Amygdala (tissue), 56 donors: ENCODE measurements around the gene TBC1D7.
A peak's percentile ranks its signal among the peaks of the same experiment; 100 is the strongest.

Experiments used
- DNase-seq, 56 donors: peaks; one replicate each; lab custom pipeline; 2025; lab: John Stamatoyannopoulos, UW

TBC1D7 gene

DNA sequence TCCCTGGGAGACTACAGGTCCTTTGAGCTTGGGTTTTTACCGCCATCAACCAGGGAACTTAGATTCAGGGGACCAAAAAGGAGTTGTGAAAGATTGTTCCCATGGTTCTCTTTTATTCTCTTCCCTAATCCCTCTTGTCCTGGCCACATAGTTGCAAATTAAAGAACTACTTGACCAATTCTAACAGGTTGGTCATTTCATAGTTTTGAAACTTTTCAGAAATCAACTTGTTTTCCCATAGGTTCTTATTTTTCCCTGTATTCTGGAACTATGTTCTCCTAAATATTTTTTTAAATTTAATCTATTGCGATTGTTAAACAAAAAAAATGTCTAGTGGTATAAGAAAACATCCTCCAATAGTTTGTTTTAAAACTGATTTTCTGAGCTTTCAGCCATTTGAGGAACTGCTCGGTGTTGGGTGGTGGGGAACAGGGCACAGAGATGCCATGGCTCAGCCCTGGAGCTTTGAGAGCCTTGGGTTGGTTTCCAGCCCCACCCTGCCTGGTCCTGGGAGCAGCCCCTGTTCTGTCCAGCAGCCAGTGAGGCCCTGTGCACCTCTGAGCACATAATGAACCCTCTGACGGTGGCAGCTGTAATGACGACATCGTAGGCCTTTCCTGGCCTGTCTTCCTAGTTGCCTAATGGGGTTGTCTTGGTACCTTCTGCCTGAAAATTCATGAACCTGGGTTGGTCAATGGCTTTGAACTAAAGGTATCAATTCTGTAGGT lies 53.5 kb downstream of the TBC1D7 start:
- no peak for DNase-seq

DNA sequence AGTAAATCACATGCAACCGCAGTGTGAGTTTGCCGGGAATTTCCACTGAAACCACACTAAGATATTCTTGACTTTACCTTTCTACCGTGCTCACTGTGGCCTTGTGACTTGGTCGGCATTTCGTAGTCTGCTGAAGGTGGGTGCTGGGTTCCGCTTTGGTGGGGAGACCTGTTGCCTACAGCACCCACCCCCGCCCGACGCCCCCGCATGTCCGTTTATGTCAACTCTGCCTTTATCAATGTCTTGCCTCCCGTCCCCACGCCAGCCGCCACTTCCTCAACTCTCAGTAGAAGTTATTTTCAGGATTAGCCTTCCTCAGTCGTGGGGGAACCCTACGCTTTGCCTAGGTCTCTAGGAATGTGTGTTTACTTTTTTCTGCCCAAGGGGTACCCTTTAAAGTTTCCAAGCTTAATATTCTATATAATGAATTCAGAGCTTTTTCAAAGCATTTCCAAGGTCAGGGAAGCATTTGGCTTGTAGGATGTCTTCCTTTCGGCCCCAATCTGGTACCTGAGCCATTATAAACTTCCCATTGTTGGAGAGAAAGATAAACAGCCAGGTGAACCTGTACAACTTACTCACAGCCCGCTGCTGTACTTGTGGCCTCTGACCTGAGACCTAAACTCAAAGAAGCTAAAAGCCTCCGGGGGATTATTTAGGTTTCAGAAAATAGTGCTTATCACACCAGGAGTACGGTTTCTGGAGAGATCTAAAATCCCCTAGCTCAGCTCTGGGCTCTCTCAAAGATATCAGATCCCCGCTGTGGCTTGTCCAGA lies 54.2 kb downstream of the TBC1D7 start:
- DNase-seq, result peak in 13 of 56 donors; percentile 8 to 37 (median 15)

DNA sequence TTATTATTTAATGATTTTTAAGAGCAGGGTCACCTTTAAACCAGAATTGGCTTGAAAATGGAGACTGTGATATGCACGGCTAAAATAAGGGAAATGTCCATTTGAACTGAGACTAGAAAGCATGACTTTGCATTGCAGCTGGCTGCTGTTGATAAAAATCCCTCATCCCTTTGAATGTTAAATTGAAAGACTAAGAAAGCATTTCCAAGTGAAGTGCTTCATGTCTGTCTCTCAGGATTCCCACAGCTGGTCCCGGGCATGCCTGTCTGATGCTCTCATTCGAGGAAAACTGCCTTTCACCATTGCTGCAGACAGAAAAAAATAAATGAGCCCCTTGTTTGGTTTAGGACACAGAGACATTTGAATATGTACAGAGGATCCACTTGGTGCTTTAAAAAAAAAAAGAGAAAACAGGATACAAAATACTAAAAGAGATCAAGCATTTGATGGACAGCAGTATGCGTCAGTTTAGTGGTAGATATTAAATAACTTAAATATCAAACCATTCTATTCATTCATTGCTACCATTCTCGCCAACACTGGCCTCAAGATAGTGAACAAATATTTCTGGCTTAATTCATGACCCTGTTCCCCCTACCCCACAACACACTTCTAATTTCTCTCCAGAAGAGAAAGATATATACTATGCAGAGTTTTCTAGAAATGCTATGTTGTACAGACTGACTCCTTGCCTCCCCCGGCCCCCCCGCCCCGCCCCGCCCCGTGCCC lies 55.0 kb downstream of the TBC1D7 start:
- DNase-seq, result peak in 15 of 56 donors; percentile 5 to 71 (median 18)

DNA sequence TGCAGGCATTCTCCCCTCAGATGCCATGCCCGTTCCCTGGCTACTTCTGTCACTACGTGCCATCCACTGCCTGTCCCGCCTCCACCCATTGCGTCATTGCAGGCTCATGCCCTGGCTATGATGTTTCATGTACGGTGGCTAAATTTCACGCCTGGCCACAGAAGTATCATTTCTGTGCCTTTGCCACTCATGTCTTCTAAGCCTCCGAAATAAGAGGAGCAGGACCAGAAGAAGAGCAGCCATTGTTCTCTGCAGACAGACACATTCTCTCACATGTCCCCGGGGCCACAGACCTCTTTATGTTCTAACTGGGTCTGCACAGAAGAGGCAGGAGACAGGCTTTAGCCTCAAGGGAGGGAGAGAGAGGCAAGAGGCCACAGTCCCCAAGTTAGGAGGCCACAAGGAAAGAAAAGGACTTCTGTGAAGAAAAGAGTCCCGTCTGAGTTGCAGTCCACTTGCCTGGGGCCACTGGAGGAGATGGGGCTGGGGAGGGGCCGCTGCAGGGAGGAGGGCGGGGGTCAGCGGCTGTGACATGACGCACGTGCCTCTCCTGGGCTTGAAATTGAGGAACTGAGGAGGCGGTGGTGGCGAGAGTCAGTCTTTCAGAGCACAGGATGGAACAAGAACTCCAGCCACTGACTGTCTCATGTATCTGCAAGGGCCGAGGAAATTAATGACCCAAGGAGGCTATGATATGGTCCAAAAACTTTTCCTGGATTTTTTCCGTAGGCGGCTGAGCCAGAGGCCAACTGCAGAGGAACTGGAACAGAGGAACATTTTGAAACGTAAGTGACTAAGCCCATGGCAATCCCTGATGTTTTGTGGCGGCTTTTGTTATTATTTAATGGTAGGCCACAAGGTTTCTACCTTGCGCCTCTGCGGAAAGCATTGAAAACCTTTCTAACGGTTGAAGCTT lies 55.9 kb downstream of the TBC1D7 start:
- peak in 10 of 56 donors; percentile 9 to 39 (median 22) for DNase-seq

GRCh38 chr6:13268913-13269518 lies 59.3 kb downstream of the TBC1D7 start:
- no peak for DNase-seq

- no peak for DNase-seq
Observed at GRCh38 chr6:13267142-13267651, 61.1 kb downstream of the TBC1D7 start.

DNA sequence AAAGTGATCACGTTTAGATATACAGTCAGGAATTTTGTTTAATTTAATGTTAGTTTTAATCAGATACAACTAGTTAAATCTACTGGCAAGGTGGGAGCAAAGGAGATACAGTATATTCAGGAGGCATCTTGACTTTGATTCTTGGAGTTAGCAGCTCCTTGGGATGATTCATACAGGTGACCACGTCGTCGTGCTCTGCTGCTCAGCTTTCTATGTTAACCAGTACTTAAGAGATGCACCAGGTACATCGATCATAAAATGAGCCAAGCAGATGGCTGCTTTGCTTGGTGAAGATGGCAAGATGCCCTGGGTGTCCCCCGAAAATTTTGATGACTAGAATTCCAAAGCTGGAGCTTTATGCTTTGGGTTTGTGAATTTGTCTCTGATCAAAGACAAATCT lies 64.7 kb downstream of the TBC1D7 start:
- DNase-seq, result no peak

DNA sequence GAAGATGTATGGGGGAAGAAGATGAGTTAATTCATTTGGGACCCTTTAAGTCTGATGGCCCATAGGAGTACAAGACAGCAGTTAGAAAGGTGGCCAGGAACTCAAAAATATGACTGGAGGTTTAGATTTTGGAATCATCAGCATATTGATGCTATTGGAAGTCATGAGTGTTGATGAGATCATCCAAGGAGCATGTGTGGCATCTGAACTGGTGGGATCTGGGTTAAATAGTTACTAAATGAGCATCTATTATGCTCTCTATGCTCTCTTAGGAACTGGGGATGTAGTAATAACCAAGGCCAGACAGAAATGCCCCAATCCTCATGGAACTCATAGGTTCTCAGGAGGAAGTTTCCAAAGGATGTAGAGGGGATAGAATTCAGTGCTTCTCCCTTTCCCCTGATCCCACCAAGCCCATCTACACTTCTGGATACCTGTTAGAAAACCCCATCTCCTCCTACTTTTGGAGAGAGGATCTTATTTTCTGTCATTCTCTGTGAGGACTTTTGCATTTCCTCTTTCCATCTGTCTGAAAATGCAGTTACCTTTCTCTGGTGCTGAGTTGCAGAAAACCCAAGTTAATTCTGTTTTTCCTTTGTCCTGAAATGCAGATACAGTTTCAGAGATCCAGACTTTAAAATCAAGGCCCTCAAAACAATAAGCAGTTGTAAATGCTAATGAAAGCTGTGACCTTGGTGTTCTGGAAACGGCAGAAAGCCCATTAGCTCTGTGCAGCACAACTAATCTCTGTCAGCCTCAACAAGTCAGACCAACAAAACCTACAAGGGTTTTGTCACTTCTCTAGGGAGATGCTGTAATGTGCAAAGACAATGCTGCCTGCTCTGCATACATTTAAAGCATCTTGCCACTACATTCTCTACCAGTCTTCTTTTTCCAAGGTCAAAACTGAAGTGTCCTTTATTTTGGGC lies 65.8 kb downstream of the TBC1D7 start:
- DNase-seq, result no peak

DNA sequence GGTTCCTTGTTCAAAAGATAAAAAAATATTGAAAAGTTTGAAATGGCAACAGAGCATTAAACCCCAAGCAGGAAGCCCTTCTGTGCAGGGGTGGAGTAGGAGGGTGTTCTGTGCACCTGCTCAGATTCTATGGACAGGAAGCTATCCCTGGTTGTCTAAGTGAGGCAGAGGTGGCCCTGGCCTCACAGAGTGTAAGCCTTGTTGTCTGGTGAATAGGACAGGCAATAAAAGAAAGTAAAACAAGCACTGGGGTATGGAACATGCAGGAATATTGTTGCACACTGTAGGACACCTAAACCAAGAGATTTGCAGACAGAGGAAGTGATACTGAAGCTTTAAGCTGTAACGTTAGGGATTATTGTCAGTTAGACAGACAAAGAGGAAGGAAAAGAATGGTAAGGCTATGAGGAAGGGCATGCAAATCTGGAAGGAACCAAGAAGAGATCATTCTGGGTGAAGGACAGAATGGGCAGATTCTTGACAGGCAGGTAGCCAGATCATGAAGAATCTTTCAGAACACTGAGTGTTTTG lies 66.8 kb downstream of the TBC1D7 start:
- no peak for DNase-seq

DNA sequence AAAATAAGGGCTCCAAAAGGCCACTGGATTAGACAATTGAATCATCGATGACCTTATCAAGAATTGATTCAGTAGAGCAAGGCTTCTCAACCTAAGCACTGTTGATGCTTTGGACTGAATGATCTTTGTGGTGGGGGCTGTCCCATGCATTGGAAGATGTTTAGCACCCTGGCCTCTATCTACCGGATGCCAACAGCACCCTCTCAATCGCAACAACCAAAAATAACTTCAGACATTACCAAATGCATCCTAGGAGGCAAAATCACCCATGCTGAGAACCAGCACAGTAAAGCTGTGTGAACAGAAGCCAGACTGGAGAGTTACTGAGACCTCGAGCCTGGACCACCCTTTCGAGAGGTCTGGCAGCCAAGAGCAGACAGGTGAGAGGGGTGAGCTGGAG lies 67.5 kb downstream of the TBC1D7 start:
- no peak for DNase-seq

DNA sequence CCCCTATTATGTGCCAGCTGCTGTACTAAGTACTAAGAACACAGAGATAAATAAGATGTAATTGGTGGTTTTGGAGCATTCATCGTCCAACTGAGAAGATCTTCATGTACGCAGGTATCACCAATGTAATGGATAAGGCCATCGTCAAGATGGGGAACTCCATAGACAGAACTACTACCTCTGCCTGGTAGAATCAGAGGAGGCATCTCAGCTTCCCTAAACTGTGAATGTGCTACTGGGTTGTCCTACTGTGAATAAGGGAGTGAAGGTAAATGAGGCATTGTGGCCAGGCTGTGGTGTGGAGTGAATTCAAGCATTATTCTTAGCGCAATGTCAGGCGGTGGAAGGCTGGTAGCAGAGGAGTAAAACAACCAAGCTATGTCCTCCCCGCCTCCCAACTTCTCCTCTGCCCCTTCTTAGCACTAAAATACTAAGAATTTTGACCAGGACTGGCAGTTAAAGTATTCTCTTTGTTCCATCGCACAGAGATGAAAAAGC lies 68.2 kb downstream of the TBC1D7 start:
- no peak for DNase-seq

DNA sequence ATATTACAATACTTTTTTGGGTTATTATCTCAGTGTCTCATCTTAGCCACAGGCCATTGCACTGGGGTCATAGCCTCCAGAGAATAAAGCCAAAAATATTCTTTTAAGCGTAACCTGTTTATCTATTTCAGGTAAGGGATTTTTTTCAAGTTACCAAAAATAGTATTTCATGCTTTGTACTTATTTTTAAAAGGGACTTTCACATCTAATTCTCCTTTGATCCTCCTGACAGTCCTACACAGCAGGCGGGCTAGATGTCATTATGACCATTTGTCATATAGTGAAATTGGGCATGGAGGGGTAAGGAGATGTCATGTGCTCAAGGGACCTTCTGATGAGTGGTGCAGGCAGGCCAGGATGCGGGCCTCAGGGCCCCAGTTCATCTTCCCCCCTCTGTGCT lies 68.9 kb downstream of the TBC1D7 start:
- no peak for DNase-seq

DNA sequence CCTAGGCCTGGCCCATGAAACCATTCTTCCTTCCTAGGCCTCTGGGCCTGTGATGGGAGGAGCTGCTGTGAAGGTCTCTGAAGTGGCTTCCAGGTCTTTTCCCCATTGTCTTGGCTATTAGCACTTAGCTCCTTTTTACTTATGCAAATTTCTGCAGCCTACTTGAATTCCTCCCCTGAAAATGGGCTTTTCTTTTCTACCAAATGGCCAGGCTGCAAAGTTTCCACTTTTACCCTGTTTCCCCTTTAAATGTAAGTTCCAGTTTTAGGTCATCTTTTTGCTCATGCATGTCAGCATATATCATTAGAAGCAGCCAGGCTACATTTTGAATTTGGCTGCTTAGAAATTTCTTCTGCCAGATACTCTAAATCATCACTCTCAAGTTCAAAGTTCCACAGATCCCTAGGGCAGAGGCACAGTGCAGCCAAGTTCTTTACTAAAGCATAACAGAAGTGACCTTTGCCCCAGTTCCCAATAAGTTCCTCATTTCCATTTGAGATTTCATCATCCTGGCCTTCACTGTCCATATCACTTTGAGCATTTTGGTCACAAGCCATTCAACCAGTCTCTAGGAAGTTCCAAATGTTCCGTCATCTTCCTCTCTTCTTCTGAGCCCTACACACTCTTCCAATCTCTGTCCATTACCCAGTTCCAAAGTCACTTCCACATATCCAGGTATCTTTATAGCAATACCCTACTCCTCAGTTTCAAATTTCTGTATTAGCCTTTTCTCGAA lies 71.9 kb downstream of the TBC1D7 start:
- DNase-seq, result no peak
